Astrocyte of the cerebellum (primary cell): ENCODE results near the gene HIGD2B.
"Not testable (repeated sequence)": the region's sequence is repeated elsewhere in the genome, so short reads cannot be mapped to it uniquely, and the experiment has no call there.

Source experiments
- DNase-seq: peaks from one replicate; pipeline ENCODE4 v3.0.0-alpha.2; 2011; ENCODE audit warnings: low read depth
- H3K4me3 ChIP-seq: 2 replicates; pipeline ENCODE4 v1.5.1; 2011; ENCODE audit warnings: mild to moderate bottlenecking, low read depth, low read length, moderate library complexity
- CTCF ChIP-seq: IDR thresholded peaks from 2 replicates; pipeline ENCODE4 v1.5.1; 2012; ENCODE audit warnings: low read length, low read depth, moderate library complexity, mild to moderate bottlenecking; ENCODE audit errors: missing control alignments
- in situ Hi-C: cut with HindIII; loops from 2 replicates; pipeline ENCODE4 v1.10.0; 2017; ENCODE audit warnings: low sequenced_read_pairs

The HIGD2B gene

GRCh38 chr15:72636519-72637282 is 49.3 kb downstream of the HIGD2B start:
- H3K4me3 ChIP-seq: peak overlapping the region; percentile 29
- peak; percentile 8 for DNase-seq
- in situ Hi-C loops: not testable (repeated sequence)

- DNase-seq, in situ Hi-C loops, H3K4me3 ChIP-seq: not testable (repeated sequence)
Observed at GRCh38 chr15:72629068-72629570, 56.9 kb downstream of the HIGD2B start.

- H3K4me3 ChIP-seq, in situ Hi-C loops, DNase-seq: not testable (repeated sequence)
- peak; percentile 18 for TF ChIP-seq CTCF
Observed at GRCh38 chr15:72628249-72629067, 57.5 kb downstream of the HIGD2B start.

GRCh38 chr15:72626153-72626552 is 59.8 kb downstream of the HIGD2B start:
- H3K4me3 ChIP-seq, in situ Hi-C loops, DNase-seq: not testable (repeated sequence)
